Progenitor cell of endocrine pancreas (in vitro differentiated cells): ENCODE measurements around the gene UTP11. TPM values are rescaled to one million over a fixed set of nuclear protein-coding genes. Genes with fewer than 3 reads are reported as not detected.

Experiments used
- DNase-seq: peaks from one replicate; pipeline ENCODE4 v3.0.0; 2021; ENCODE audit warnings: low spot score; ENCODE audit not compliant: unreplicated experiment
- H3K27ac Mint-ChIP-seq: 2 replicates; pipeline ENCODE4 v1.8.0; 2021; ENCODE audit warnings: mild to moderate bottlenecking, moderate library complexity, mixed read lengths
- H3K27me3 Mint-ChIP-seq: 2 replicates; pipeline ENCODE4 v1.8.0; 2021; ENCODE audit warnings: mixed read lengths
- H3K36me3 Mint-ChIP-seq: 2 replicates; pipeline ENCODE4 v1.8.0; 2022; ENCODE audit warnings: mixed read lengths; ENCODE audit not compliant: insufficient read depth
- H3K4me1 Mint-ChIP-seq: 2 replicates; pipeline ENCODE4 v1.8.0; 2021; ENCODE audit warnings: low read depth, mixed read lengths
- H3K4me3 Mint-ChIP-seq: 2 replicates; pipeline ENCODE4 v1.8.0; 2021; ENCODE audit warnings: low read depth, mild to moderate bottlenecking, moderate library complexity, mixed read lengths
- H3K9me3 Mint-ChIP-seq: 2 replicates; pipeline ENCODE4 v1.8.0; 2021; ENCODE audit warnings: low read depth, mixed read lengths
- total RNA-seq: library from RNA; stranded (reverse); gene quantifications from 2 replicates; pipeline ENCODE4 v1.2.1, GENCODE V29; 2021
- TF ChIP-seq, protein P1 (sequence below): fragments of 200-600 bp; sonication (generic); IDR thresholded peaks from one replicate; pipeline ENCODE4 v1.5.0; 2021; ENCODE audit warnings: antibody characterized with exemption, mild to moderate bottlenecking; ENCODE audit not compliant: unreplicated experiment

Gene UTP11
- total RNA-seq, 1 donor from 2014 or later = 23.8 TPM

DNA sequence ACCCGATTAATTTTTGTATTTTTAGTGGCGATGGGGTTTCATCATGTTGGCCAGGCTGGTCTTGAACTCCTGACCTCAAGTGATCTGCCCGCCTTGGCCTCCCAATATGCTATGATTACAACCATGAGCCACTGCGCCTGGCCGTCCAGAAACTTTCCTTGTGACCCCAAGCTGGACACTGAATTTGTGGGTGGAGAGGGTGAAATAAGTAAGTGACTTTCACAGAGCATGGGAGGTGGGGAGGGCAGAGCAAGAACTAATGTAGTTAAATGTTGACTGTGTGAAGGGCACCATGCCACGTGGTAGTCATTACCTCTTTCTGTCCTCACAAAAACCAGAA is 2.7 kb upstream of the UTP11 start:
- Mint-ChIP-seq H3K9me3 (no peaks in the 10 kb centered on the region), H3K36me3 (no peaks in the 10 kb centered on the region), H3K27ac (no peak overlapping the region), H3K4me1 (peaks cover 8% of the 10 kb centered on the region), H3K4me3 (no peak overlapping the region), H3K27me3 (no peaks in the 10 kb centered on the region)
- TF ChIP-seq, protein P1, sequence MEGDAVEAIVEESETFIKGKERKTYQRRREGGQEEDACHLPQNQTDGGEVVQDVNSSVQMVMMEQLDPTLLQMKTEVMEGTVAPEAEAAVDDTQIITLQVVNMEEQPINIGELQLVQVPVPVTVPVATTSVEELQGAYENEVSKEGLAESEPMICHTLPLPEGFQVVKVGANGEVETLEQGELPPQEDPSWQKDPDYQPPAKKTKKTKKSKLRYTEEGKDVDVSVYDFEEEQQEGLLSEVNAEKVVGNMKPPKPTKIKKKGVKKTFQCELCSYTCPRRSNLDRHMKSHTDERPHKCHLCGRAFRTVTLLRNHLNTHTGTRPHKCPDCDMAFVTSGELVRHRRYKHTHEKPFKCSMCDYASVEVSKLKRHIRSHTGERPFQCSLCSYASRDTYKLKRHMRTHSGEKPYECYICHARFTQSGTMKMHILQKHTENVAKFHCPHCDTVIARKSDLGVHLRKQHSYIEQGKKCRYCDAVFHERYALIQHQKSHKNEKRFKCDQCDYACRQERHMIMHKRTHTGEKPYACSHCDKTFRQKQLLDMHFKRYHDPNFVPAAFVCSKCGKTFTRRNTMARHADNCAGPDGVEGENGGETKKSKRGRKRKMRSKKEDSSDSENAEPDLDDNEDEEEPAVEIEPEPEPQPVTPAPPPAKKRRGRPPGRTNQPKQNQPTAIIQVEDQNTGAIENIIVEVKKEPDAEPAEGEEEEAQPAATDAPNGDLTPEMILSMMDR = no peak
- DNase-seq = no peak

DNA sequence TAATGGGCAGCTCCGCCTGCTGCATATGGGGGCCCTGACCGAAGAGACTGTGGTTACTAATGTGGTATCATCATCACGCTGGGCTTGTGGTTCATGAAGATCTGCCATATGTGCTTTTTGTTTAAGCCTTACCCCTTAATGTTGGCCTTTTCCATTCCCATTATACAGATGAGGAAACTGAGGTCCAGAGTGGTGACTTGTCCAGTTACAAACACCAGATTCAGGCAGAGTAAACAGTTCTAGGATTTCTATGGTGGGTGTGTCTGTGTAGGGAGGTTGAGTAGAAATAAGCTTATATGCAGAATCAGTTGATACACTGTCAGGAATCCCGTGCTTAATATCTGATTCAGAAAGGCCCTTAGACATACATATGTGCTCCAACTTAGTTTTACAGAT is 691 bp downstream of the UTP11 start:
- TF ChIP-seq, protein P1 = no peak
- Mint-ChIP-seq H3K36me3 (peaks cover 3% of the 10 kb centered on the region), H3K9me3 (no peaks in the 10 kb centered on the region), H3K27me3 (no peaks in the 10 kb centered on the region), H3K27ac (peak overlapping the region; percentile 99), H3K4me1 (peaks cover 8% of the 10 kb centered on the region), H3K4me3 (peak overlapping the region; percentile 93)
- no peak for DNase-seq

DNA sequence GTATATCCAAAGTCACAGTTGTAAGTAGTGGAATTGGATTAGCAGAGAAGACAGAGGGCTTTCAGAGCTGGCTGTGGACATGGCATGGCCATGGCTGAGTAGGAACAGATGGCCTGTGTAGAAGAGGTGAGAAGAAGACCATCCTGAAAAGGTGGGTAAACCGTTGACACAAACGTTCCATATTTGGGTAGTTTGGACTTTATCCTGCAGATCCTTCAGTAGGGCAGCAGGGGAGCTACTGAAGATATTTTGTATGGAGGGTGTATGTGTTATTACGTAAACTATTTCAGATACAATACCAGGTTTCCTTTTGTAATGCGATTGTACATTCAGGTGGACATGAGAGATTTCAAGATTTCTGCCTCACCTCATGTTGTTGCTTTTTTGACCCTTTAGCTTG is 1.6 kb downstream of the UTP11 start:
- peak overlapping the region; percentile 93 for H3K4me3 Mint-ChIP-seq
- peaks cover 8% of the 10 kb centered on the region for H3K4me1 Mint-ChIP-seq
- H3K9me3 Mint-ChIP-seq = no peaks in the 10 kb centered on the region
- TF ChIP-seq, protein P1 = no peak
- no peaks in the 10 kb centered on the region for H3K27me3 Mint-ChIP-seq
- DNase-seq = no peak
- peaks cover 7% of the 10 kb centered on the region for H3K36me3 Mint-ChIP-seq
- H3K27ac Mint-ChIP-seq = no peak overlapping the region

DNA sequence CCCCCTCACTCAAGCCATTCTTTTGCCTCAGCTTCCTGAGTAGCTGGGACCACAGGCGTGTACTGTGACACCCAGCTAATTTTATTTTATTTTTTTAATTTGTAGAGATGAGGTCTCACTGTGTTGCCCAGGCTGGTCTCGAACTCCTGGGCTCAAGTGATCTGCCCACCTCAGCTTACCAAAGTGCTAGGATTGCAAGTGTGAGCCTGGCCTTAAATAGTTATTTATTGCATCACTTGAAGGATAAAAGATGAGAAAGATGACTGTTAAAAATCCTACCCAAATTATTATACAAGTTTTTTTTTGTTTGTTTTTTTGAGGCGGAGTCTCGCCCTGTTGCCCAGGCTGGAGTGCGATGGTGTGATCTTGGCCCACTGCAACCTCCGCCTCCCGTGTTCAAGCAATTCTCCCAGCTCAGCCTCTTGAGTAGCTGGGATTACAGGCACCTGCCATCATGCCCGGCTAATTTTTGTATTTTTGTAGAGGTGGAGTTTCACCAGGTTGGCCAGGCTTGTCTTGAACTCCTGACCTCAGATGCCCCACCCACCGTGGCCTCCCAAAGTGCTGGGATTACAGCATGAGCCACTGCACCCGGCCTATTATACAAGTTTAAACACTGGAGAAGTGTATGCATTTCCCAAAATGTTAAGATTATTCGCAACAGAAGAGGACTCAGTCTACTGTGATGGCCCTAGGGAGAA is 2.3 kb downstream of the UTP11 start:
- TF ChIP-seq, protein P1 = no peak
- Mint-ChIP-seq H3K4me3 (no peak overlapping the region), H3K4me1 (peaks cover 8% of the 10 kb centered on the region), H3K36me3 (peaks cover 7% of the 10 kb centered on the region), H3K9me3 (no peaks in the 10 kb centered on the region), H3K27me3 (no peaks in the 10 kb centered on the region), H3K27ac (no peak overlapping the region)
- no peak for DNase-seq

DNA sequence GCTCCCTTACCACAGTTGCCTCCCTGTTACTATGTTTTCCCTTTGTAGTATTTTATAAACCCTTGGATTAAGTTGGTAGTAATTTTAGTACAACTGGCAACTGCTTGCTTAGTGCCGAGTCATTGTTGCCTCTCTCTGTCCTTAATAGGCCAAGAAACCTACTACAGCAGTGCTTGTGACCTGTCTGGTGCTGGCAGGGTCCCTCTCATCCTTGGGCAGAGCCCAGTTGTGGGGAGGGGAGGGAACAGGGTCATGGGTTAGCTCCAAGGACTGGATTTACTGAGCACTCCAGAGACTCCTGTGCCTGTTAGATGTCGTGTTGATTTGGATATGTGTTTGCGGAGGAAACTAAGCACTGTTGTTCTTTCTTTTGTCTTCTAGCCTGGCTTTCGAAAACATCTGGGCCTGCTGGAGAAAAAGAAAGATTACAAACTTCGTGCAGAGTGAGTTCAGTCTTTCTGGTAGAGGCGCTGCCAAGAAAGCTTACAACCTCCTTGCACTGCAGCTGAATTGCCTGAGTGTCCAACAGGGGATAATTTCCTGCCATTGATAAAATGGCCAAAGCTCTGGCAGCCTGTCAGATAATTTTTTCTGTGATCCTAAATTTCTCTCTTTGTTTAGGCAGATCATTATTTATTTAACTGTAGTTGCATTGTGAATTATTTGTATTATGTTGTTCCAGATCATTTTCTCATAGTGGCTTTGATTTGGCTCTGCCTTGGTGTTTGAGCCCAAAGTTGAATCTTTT is 3.6 kb downstream of the UTP11 start:
- peaks cover 12% of the 10 kb centered on the region for H3K36me3 Mint-ChIP-seq
- H3K27me3 Mint-ChIP-seq = no peaks in the 10 kb centered on the region
- TF ChIP-seq, protein P1 = no peak
- no peak overlapping the region for H3K4me3 Mint-ChIP-seq
- no peak for DNase-seq
- peaks cover 8% of the 10 kb centered on the region for H3K4me1 Mint-ChIP-seq
- no peaks in the 10 kb centered on the region for H3K9me3 Mint-ChIP-seq
- peak overlapping the region; percentile 38 for H3K27ac Mint-ChIP-seq
